Measurements from ENCODE around the gene ARID5B.

ARID5B gene

GRCh38 chr10:61949687-61950086, 48.2 kb downstream of the ARID5B start:
- Histone ChIP-seq H3K27ac (no peak overlapping the region), H3K27me3 (ENCODE audit: insufficient read depth, low read depth, severe bottlenecking) (no peaks in the 10 kb centered on the region), H3K4me3 (ENCODE audit: low read depth, low read length) (no peak overlapping the region), H3K36me3 (no peaks in the 10 kb centered on the region), H3K9me3 (ENCODE audit: severe bottlenecking) (no peaks in the 10 kb centered on the region)
- TF ChIP-seq CTCF (IDR thresholded peaks at IDR 0.05; ENCODE audit: low read depth, low read length): no peak
- no peak for DNase-seq

- no peaks in the 10 kb centered on the region for H3K27me3 ChIP-seq (ENCODE audit: insufficient read depth, low read depth, severe bottlenecking)
- no peak for DNase-seq
- no peak overlapping the region for H3K4me3 ChIP-seq (ENCODE audit: low read depth, low read length)
- no peak for TF ChIP-seq CTCF (IDR thresholded peaks at IDR 0.05; ENCODE audit: low read depth, low read length)
- H3K27ac ChIP-seq: no peak overlapping the region
- H3K36me3 ChIP-seq: no peaks in the 10 kb centered on the region
- no peaks in the 10 kb centered on the region for H3K9me3 ChIP-seq (ENCODE audit: severe bottlenecking)
Measured at GRCh38 chr10:61950449-61951143, 49.1 kb downstream of the ARID5B start.

GRCh38 chr10:61951144-61951483, 49.6 kb downstream of the ARID5B start:
- DNase-seq: no peak
- Histone ChIP-seq H3K27me3 (ENCODE audit: insufficient read depth, low read depth, severe bottlenecking) (no peaks in the 10 kb centered on the region), H3K27ac (no peak overlapping the region), H3K36me3 (no peaks in the 10 kb centered on the region), H3K9me3 (ENCODE audit: severe bottlenecking) (no peaks in the 10 kb centered on the region), H3K4me3 (ENCODE audit: low read depth, low read length) (no peak overlapping the region)
- TF ChIP-seq CTCF (IDR thresholded peaks at IDR 0.05; ENCODE audit: low read depth, low read length): no peak

- Histone ChIP-seq H3K27ac (no peak overlapping the region), H3K4me3 (ENCODE audit: low read depth, low read length) (no peak overlapping the region), H3K27me3 (ENCODE audit: insufficient read depth, low read depth, severe bottlenecking) (no peaks in the 10 kb centered on the region), H3K36me3 (no peaks in the 10 kb centered on the region), H3K9me3 (ENCODE audit: severe bottlenecking) (no peaks in the 10 kb centered on the region)
- no peak for TF ChIP-seq CTCF (IDR thresholded peaks at IDR 0.05; ENCODE audit: low read depth, low read length)
- DNase-seq: no peak
Measured at GRCh38 chr10:61952028-61952674, 50.7 kb downstream of the ARID5B start.

- Histone ChIP-seq H3K27ac (no peak overlapping the region), H3K9me3 (ENCODE audit: severe bottlenecking) (no peaks in the 10 kb centered on the region), H3K27me3 (ENCODE audit: insufficient read depth, low read depth, severe bottlenecking) (no peaks in the 10 kb centered on the region), H3K36me3 (no peaks in the 10 kb centered on the region), H3K4me3 (ENCODE audit: low read depth, low read length) (no peak overlapping the region)
- no peak for DNase-seq
- no peak for TF ChIP-seq CTCF (IDR thresholded peaks at IDR 0.05; ENCODE audit: low read depth, low read length)
Measured at GRCh38 chr10:61953183-61953582, 51.7 kb downstream of the ARID5B start.

GRCh38 chr10:61957806-61958205, 56.3 kb downstream of the ARID5B start:
- no peaks in the 10 kb centered on the region for H3K36me3 ChIP-seq
- no peak for DNase-seq
- no peaks in the 10 kb centered on the region for H3K9me3 ChIP-seq (ENCODE audit: severe bottlenecking)
- H3K27ac ChIP-seq: no peak overlapping the region
- no peaks in the 10 kb centered on the region for H3K27me3 ChIP-seq (ENCODE audit: insufficient read depth, low read depth, severe bottlenecking)
- TF ChIP-seq CTCF (IDR thresholded peaks at IDR 0.05; ENCODE audit: low read depth, low read length): no peak
- H3K4me3 ChIP-seq (ENCODE audit: low read depth, low read length): no peak overlapping the region

Measured in WERI-Rb-1 (cell line).